Breast epithelium (tissue), 4 donors: Measurements from ENCODE around the gene MACO1. TPM values are rescaled to one million over a fixed set of nuclear protein-coding genes. Genes with fewer than 3 reads are reported as not detected.

Source experiments
- DNase-seq, 2 donors: peaks; one replicate each; pipeline ENCODE4 v3.0.0-alpha.2; 2019; ENCODE audit warnings: low spot score in 2 of 2
- H3K27ac ChIP-seq, 2 donors: fragments of 200-600 bp; sonication (generic) in 1 of 2; one replicate each; pipeline ENCODE4 v1.5.1; 2016 to 2019; ENCODE audit warnings: mild to moderate bottlenecking in 1 of 2
- H3K27me3 ChIP-seq, 2 donors: fragments of 200-600 bp; sonication (generic) in 1 of 2; one replicate each; pipeline versions ENCODE4 v1.5.1 to v1.6.0; 2017 to 2019; ENCODE audit warnings: control low read depth in 1 of 2, mild to moderate bottlenecking in 1 of 2
- H3K36me3 ChIP-seq: fragments of 200-600 bp; one replicate; pipeline ENCODE4 v1.5.1; 2019
- H3K4me1 ChIP-seq, 2 donors: fragments of 200-600 bp; sonication (generic); one replicate each; pipeline ENCODE4 v1.5.1; 2016 to 2019; ENCODE audit warnings: control low read depth in 1 of 2
- H3K4me3 ChIP-seq, 3 donors: fragments of 200-600 bp; sonication (generic); 1 replicate in 2 of 3; 2 replicates in 1 of 3; pipeline ENCODE4 v1.5.1; 2016 to 2019; ENCODE audit warnings: mild to moderate bottlenecking in 3 of 3, moderate library complexity in 2 of 3
- H3K9me3 ChIP-seq, 2 donors: fragments of 200-600 bp; sonication (generic) in 1 of 2; one replicate each; pipeline ENCODE4 v1.5.1; 2016 to 2019; ENCODE audit warnings: control low read depth in 1 of 2
- POLR2A ChIP-seq: fragments of 450-650 bp; IDR thresholded peaks from one replicate; pipeline ENCODE4 v1.6.1; 2016; ENCODE audit warnings: antibody characterized with exemption, mild to moderate bottlenecking, moderate library complexity
- POLR2AphosphoS5 ChIP-seq, 3 donors: sonication (generic); formaldehyde crosslinking; IDR thresholded peaks; one replicate each; pipeline ENCODE4 v1.6.1; 2017; ENCODE audit warnings: antibody characterized with exemption in 3 of 3
- intact Hi-C: fragments of 100-400 bp; cut with DNase I; formaldehyde crosslinking; loops from one replicate; pipeline ENCODE4 v1.15.1; 2023; ENCODE audit warnings: low total_unique reads
- total RNA-seq, 3 donors: library from RNA; depleted of rRNA; stranded (reverse); fragments of >200 nt; gene quantifications; one replicate each; pipeline ENCODE4 v1.1.0, GENCODE V29; 2016
- TF ChIP-seq, protein P1 (sequence below), 3 donors: fragments of 450-650 bp; IDR thresholded peaks; one replicate each; pipeline ENCODE4 v1.5.1; 2016 to 2017; ENCODE audit warnings: antibody characterized with exemption in 3 of 3, mild to moderate bottlenecking in 3 of 3, moderate library complexity in 3 of 3

MACO1 gene
- total RNA-seq, 3 donors from 2014 or later, result 15.0 to 24.0 (median 17.7) TPM

DNA sequence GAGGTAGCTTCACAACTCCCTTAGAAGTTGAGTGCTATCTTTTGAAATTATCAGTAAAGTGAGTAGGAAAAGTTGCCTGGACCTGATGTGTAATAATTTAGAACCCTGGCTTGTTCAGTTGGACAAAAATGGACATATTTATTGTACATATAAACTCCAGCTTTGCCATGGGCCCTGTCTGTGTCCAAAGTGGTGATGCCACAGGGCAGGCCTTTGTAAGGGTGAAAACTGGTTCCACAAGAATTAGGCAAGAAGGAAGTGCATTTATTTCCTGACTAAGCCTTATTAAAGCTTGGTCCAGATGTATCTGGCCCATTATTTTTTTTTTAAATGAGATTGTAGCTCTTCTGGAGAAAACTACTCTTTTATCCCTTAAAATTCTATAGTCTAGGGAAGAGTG is 47.9 kb downstream of the MACO1 start:
- peak in 1 of 2 donors; percentile 63 for DNase-seq
- H3K27ac ChIP-seq, result peak overlapping the region; percentile 54 to 84
- no peaks in the 10 kb centered on the region for H3K9me3 ChIP-seq
- TF ChIP-seq POLR2AphosphoS5 (IDR thresholded peaks at IDR 0.05) (peak in 1 of 3 donors; percentile 34), POLR2A (no peak)
- TF ChIP-seq, protein P1, sequence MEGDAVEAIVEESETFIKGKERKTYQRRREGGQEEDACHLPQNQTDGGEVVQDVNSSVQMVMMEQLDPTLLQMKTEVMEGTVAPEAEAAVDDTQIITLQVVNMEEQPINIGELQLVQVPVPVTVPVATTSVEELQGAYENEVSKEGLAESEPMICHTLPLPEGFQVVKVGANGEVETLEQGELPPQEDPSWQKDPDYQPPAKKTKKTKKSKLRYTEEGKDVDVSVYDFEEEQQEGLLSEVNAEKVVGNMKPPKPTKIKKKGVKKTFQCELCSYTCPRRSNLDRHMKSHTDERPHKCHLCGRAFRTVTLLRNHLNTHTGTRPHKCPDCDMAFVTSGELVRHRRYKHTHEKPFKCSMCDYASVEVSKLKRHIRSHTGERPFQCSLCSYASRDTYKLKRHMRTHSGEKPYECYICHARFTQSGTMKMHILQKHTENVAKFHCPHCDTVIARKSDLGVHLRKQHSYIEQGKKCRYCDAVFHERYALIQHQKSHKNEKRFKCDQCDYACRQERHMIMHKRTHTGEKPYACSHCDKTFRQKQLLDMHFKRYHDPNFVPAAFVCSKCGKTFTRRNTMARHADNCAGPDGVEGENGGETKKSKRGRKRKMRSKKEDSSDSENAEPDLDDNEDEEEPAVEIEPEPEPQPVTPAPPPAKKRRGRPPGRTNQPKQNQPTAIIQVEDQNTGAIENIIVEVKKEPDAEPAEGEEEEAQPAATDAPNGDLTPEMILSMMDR (IDR thresholded peaks at IDR 0.05), result no peak
- no peaks in the 10 kb centered on the region for H3K4me1 ChIP-seq
- intact Hi-C loops, result no loop called here
- no peaks in the 10 kb centered on the region for H3K27me3 ChIP-seq
- no peak overlapping the region for H3K4me3 ChIP-seq
- no peaks in the 10 kb centered on the region for H3K36me3 ChIP-seq

GRCh38 chr1:25481625-25482024 is 50.9 kb downstream of the MACO1 start:
- no peak for DNase-seq
- H3K27me3 ChIP-seq, result no peaks in the 10 kb centered on the region
- no peak for TF ChIP-seq POLR2A
- TF ChIP-seq POLR2AphosphoS5 (IDR thresholded peaks at IDR 0.05), result no peak
- TF ChIP-seq, protein P1 (IDR thresholded peaks at IDR 0.05), result no peak
- intact Hi-C loops, result no loop called here
- H3K27ac ChIP-seq, result no peak overlapping the region
- H3K36me3 ChIP-seq, result no peaks in the 10 kb centered on the region
- H3K9me3 ChIP-seq, result no peaks in the 10 kb centered on the region
- H3K4me1 ChIP-seq, result no peaks in the 10 kb centered on the region
- no peak overlapping the region for H3K4me3 ChIP-seq

GRCh38 chr1:25482211-25482610 is 51.5 kb downstream of the MACO1 start:
- Histone ChIP-seq H3K27me3 (no peaks in the 10 kb centered on the region), H3K27ac (no peak overlapping the region), H3K4me3 (no peak overlapping the region), H3K9me3 (no peaks in the 10 kb centered on the region), H3K4me1 (no peaks in the 10 kb centered on the region), H3K36me3 (no peaks in the 10 kb centered on the region)
- DNase-seq, result no peak
- TF ChIP-seq, protein P1 (IDR thresholded peaks at IDR 0.05), result no peak
- TF ChIP-seq POLR2A (no peak), POLR2AphosphoS5 (IDR thresholded peaks at IDR 0.05) (no peak)
- intact Hi-C loops, result no loop called here

GRCh38 chr1:25484096-25484495 is 53.4 kb downstream of the MACO1 start:
- peak in 1 of 2 donors; percentile 67 for DNase-seq
- peak overlapping the region; percentile 15 to 34 for H3K27ac ChIP-seq
- H3K4me1 ChIP-seq, result no peaks in the 10 kb centered on the region
- no peak overlapping the region for H3K4me3 ChIP-seq
- H3K36me3 ChIP-seq, result peaks cover under 1% of the 10 kb centered on the region
- no peaks in the 10 kb centered on the region for H3K27me3 ChIP-seq
- intact Hi-C loops, result no loop called here
- H3K9me3 ChIP-seq, result no peaks in the 10 kb centered on the region
- TF ChIP-seq POLR2A, result no peak
- TF ChIP-seq, protein P1 (IDR thresholded peaks at IDR 0.05), result no peak
- no peak for TF ChIP-seq POLR2AphosphoS5 (IDR thresholded peaks at IDR 0.05)

DNA sequence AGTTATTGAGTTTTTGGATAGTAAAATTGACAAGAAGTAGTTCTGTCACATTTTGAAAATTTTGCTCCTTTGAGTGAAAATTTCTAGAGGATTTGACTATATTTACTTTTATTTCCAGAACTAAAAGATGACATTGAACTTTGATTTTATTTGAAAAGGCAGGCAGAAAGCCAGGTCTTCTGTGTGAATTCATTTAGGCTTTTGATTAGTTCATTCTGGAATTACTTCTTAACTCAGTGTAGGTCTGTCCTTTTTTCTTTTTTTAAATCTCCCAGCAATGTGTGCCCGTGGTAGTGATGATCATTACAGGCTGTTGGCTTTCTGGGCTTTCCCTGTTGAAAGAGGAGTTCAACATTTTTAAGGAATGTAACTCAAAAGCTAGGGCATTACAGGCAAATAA is 53.8 kb downstream of the MACO1 start:
- peak overlapping the region in 1 of 2 donors; percentile 37 for H3K27ac ChIP-seq
- intact Hi-C loops, result no loop called here
- H3K36me3 ChIP-seq, result peaks cover 5% of the 10 kb centered on the region
- no peak for DNase-seq
- H3K4me1 ChIP-seq, result no peaks in the 10 kb centered on the region
- TF ChIP-seq POLR2AphosphoS5 (IDR thresholded peaks at IDR 0.05), result no peak
- TF ChIP-seq, protein P1 (IDR thresholded peaks at IDR 0.05), result no peak
- no peak for TF ChIP-seq POLR2A
- H3K9me3 ChIP-seq, result no peaks in the 10 kb centered on the region
- no peaks in the 10 kb centered on the region for H3K27me3 ChIP-seq
- H3K4me3 ChIP-seq, result no peak overlapping the region
